GM21528 (cell line): ENCODE measurements around the gene RCE1.

ENCODE experiments used
- ATAC-seq: cut with Tn5 transposase; IDR thresholded peaks from one replicate; pipeline ENCODE4 v1.9.1; 2021; ENCODE audit warnings: mild to moderate bottlenecking, moderate library complexity; ENCODE audit not compliant: unreplicated experiment, low FRiP score

RCE1 gene

GRCh38 chr11:66884443-66884842, 41.2 kb downstream of the RCE1 start:
- ATAC-seq: no peak

- no peak for ATAC-seq
These were observed 42.2 kb downstream of the RCE1 start for GRCh38 chr11:66885469-66885868.

GRCh38 chr11:66885950-66886440, 42.8 kb downstream of the RCE1 start:
- no peak for ATAC-seq

GRCh38 chr11:66886671-66887221, 43.5 kb downstream of the RCE1 start:
- ATAC-seq: no peak

GRCh38 chr11:66887526-66887925, 44.3 kb downstream of the RCE1 start:
- no peak for ATAC-seq

- no peak for ATAC-seq
These were observed 45.0 kb downstream of the RCE1 start for GRCh38 chr11:66888282-66888681.

GRCh38 chr11:66889960-66890359, 46.7 kb downstream of the RCE1 start:
- ATAC-seq: no peak

- ATAC-seq: peak; percentile 70
These were observed 48.8 kb downstream of the RCE1 start for GRCh38 chr11:66891851-66892660.

GRCh38 chr11:66892911-66893310, 49.7 kb downstream of the RCE1 start:
- ATAC-seq: no peak

- no peak for ATAC-seq
These were observed 50.9 kb downstream of the RCE1 start for GRCh38 chr11:66894141-66894540.
